ENCODE measurements around the gene IDH3G.
"Not testable (repeated sequence)": the region's sequence is repeated elsewhere in the genome, so short reads cannot be mapped to it uniquely, and the experiment has no call there.

Gene IDH3G

DNA sequence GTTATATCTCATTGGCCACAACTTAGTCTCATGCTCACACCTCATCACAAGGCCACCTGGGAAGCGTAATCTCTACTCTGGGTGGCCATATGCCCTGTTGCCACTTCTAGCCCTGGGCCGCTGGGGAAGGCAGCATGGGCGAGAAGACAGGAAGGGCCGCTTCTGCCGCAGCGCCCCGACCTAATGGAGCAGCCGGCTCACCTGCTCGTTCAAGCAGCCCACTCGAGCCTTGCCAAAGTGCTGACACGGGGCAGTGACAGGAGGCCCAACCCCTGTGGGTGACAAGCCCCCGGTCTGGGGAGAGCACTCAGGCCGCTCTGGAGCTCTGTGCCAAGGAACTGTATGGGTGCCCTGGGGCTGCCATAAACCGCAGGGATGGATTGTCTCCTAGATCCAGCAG is 52.1 kb downstream of the IDH3G start:
- not testable (repeated sequence) for H3K4me1 ChIP-seq (ENCODE audit: insufficient read depth, low read length); H3K9me3 ChIP-seq (ENCODE audit: low read length)

DNA sequence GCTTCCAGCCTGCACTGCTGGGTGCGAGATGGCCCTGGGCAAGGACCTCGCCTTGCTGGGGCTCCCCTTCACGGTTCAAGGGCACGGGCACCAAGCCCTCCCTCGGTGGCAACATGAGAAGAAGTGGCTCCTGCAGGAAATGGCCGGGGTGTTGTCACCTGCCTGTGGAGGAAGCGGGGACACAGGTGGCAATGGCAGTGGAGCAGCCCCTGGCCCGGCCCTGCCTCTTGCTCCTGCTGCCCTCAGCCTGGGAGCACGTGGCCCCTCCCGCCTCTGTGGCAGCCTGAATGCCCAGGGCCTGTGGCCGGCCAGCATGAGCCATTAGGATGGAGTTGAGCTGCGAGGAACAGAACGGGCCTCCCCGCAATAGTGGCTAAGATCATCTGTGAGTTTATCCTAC is 52.7 kb downstream of the IDH3G start:
- Histone ChIP-seq H3K9me3 (ENCODE audit: low read length) (no peaks in the 10 kb centered on the region), H3K36me3 (ENCODE audit: insufficient read depth, low read length) (no peaks in the 10 kb centered on the region), H2AFZ (ENCODE audit: low read depth, low read length) (no peak overlapping the region), H3K4me1 (ENCODE audit: insufficient read depth, low read length) (no peaks in the 10 kb centered on the region), H3K4me3 (ENCODE audit: low read length) (no peak overlapping the region), H3K27me3 (ENCODE audit: insufficient read depth, low read length) (peaks cover 3% of the 10 kb centered on the region)

More for the DNA sequence above, 52.1 kb downstream of the IDH3G start:
- not testable (repeated sequence) for H3K36me3 ChIP-seq (ENCODE audit: insufficient read depth, low read length); H3K4me3 ChIP-seq (ENCODE audit: low read length); H3K27me3 ChIP-seq (ENCODE audit: insufficient read depth, low read length); H2AFZ ChIP-seq (ENCODE audit: low read depth, low read length)

DNA sequence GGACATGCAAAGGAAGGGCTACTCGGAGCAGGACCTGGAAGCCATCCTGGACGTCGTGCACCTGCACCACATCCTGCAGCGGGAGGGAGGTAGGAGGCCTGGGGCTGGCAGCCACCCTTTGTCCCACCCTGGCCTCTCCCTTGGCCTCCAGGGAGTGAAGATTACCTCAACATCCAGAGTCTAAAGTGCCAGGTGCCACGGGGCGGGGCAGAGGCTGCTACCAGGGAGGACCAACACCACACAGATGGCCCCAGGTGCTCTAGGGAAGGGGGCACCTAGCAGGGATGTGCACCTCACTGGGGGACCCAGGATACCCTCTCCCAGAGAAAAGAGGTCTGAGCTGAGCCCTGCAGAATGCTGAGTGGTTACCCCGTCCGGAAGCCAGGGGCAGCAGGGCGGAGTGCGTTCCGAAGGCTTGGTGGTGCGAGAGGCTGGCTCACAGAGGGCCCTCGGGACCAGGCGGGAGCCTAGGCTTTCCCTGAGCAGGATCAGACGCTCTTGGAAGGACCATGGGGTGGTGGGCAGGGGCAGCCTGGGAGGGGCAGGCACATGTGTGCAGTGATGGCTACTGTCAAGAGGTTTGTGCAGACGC is 53.4 kb downstream of the IDH3G start:
- Histone ChIP-seq H3K4me1 (ENCODE audit: insufficient read depth, low read length) (no peaks in the 10 kb centered on the region), H2AFZ (ENCODE audit: low read depth, low read length) (no peak overlapping the region), H3K36me3 (ENCODE audit: insufficient read depth, low read length) (no peaks in the 10 kb centered on the region), H3K27me3 (ENCODE audit: insufficient read depth, low read length) (peaks cover 3% of the 10 kb centered on the region), H3K4me3 (ENCODE audit: low read length) (no peak overlapping the region), H3K9me3 (ENCODE audit: low read length) (no peaks in the 10 kb centered on the region)

DNA sequence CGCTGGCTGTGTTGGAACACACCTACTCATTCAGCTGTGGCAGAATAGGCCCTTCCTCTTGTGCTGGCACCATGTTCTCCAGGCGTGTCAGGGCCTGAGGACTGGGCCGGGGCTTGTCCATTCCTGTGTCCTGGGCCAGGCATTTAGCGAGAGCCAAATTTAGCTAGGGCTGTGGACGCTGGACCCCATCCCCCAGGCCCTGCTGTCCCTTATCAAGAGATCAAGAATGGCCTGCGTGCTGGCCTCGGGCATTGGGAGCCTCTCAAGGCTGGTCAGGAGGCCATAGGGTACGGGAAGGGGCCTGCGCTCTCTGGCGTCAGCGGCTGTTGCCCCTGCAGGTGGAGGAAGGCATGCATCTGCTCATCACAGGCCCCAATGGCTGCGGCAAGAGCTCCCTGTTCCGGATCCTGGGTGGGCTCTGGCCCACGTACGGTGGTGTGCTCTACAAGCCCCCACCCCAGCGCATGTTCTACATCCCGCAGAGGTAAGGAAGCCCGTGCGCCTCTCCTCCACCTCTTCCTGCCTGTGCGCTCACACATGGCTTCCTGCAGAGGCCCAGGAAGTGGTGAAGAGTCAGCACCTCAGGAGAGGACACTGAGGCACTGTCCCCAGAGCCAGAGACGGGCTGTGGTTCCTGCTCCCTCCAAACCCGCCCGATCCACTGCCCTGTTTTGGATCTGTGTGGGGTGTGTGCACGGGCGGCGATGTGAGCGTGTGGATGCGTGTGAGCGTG is 54.3 kb downstream of the IDH3G start:
- Histone ChIP-seq H2AFZ (ENCODE audit: low read depth, low read length) (no peak overlapping the region), H3K9me3 (ENCODE audit: low read length) (no peaks in the 10 kb centered on the region), H3K36me3 (ENCODE audit: insufficient read depth, low read length) (no peaks in the 10 kb centered on the region), H3K4me3 (ENCODE audit: low read length) (no peak overlapping the region), H3K4me1 (ENCODE audit: insufficient read depth, low read length) (no peaks in the 10 kb centered on the region), H3K27me3 (ENCODE audit: insufficient read depth, low read length) (peaks cover 3% of the 10 kb centered on the region)

DNA sequence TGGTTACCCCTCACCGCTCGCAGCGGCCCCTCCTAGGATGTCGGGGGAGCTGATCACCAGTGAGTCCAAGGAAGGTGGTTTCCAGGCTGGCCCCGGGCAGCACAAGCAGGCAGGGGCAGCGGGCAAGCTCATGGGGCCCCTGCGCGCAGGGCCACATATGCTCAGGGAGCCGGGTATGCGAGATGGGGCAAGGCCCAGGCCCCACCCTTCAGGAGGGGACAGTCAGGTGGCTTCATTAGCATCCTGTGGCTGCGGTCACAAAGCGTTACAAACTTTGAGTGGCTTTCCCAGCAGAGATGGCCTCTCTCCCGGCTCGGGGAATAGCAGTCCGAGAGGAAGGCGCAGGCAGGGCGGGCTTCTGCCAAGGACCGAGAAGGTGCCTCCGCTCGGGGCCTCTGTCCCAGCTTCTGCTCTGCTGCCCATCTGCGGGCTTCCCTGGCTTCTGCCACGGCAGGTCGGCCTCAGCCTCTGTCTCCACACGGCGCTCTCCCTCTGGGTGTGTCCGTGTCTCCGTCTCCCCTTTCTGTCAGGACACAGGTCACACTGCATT is 56.0 kb downstream of the IDH3G start:
- Histone ChIP-seq H2AFZ (ENCODE audit: low read depth, low read length) (no peak overlapping the region), H3K9me3 (ENCODE audit: low read length) (no peaks in the 10 kb centered on the region), H3K27me3 (ENCODE audit: insufficient read depth, low read length) (peaks cover 3% of the 10 kb centered on the region), H3K4me1 (ENCODE audit: insufficient read depth, low read length) (no peaks in the 10 kb centered on the region), H3K36me3 (ENCODE audit: insufficient read depth, low read length) (no peaks in the 10 kb centered on the region), H3K4me3 (ENCODE audit: low read length) (no peak overlapping the region)

DNA sequence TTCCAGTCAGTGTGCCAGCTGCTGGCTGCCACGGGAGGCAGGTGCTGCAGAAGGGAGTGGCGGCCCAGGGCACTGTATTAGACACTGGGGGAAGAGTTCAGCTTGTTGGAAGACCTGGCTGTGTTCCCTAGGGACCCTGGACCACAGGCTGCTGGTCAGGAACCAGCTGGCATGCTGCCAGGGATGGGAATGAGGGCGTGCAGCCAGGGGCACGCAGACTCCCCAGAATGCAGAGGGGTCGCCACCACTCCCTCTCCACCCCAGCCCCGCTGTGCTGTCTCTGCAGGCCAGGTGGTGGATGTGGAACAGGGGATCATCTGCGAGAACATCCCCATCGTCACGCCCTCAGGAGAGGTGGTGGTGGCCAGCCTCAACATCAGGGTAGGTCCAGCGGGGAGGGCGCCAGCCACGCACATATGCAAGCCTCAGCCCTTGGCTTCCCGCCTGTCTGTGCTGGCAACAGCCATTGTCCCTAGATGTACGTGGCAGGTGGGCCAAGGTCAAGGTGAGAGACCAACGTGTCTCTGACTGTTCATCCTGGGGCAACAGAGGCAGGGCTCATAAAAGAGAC is 57.2 kb downstream of the IDH3G start:
- Histone ChIP-seq H3K9me3 (ENCODE audit: low read length) (peaks cover 4% of the 10 kb centered on the region), H3K4me1 (ENCODE audit: insufficient read depth, low read length) (no peaks in the 10 kb centered on the region), H3K27me3 (ENCODE audit: insufficient read depth, low read length) (peaks cover 3% of the 10 kb centered on the region), H2AFZ (ENCODE audit: low read depth, low read length) (no peak overlapping the region), H3K4me3 (ENCODE audit: low read length) (no peak overlapping the region), H3K36me3 (ENCODE audit: insufficient read depth, low read length) (no peaks in the 10 kb centered on the region)

DNA sequence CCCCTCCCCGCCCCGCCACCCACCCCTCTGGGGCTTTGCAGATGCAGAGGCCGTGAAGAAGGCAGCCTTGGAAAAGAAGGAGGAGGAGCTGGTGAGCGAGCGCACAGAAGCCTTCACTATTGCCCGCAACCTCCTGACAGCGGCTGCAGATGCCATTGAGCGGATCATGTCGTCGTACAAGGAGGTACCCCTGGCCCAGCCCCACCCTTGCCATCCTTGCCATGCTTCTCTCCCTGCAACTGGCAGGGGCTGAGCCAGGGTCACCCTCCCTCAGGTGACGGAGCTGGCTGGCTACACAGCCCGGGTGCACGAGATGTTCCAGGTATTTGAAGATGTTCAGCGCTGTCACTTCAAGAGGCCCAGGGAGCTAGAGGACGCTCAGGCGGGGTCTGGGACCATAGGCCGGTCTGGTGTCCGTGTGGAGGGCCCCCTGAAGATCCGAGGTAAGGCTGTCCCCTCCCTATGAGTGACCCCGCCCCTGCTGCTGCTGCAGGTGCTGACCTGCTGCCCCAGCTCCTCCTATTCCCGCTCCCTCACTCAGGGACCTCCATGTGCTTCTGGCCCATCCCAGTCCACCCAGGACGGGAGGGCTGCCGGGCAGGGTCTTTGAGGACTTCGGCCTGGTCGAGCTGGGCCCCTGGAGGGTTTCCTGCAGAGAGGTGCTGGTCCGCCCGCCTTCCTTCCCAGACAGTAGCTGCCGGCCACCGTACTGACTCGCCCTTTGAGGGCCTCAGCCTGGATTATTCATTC is 57.9 kb downstream of the IDH3G start:
- no peaks in the 10 kb centered on the region for H3K4me1 ChIP-seq (ENCODE audit: insufficient read depth, low read length)

More for the DNA sequence above, 57.9 kb downstream of the IDH3G start:
- H3K9me3 ChIP-seq (ENCODE audit: low read length): peaks cover 4% of the 10 kb centered on the region
- H3K36me3 ChIP-seq (ENCODE audit: insufficient read depth, low read length): no peaks in the 10 kb centered on the region
- H3K27me3 ChIP-seq (ENCODE audit: insufficient read depth, low read length): peaks cover 3% of the 10 kb centered on the region
- H2AFZ ChIP-seq (ENCODE audit: low read depth, low read length): no peak overlapping the region
- no peak overlapping the region for H3K4me3 ChIP-seq (ENCODE audit: low read length)
